ENCODE data around the gene POLR2F. TPM values are rescaled to one million over a fixed set of nuclear protein-coding genes. Genes with fewer than 3 reads are reported as not detected.
A peak's percentile ranks its signal among the peaks of the same experiment; 100 is the strongest.
"Not testable (repeated sequence)": the region's sequence is repeated elsewhere in the genome, so short reads cannot be mapped to it uniquely, and the experiment has no call there.

Gene POLR2F
- total and polyA plus RNA-seq, 11 donors, result 60.7 to 218 (median 78.2) TPM

DNA sequence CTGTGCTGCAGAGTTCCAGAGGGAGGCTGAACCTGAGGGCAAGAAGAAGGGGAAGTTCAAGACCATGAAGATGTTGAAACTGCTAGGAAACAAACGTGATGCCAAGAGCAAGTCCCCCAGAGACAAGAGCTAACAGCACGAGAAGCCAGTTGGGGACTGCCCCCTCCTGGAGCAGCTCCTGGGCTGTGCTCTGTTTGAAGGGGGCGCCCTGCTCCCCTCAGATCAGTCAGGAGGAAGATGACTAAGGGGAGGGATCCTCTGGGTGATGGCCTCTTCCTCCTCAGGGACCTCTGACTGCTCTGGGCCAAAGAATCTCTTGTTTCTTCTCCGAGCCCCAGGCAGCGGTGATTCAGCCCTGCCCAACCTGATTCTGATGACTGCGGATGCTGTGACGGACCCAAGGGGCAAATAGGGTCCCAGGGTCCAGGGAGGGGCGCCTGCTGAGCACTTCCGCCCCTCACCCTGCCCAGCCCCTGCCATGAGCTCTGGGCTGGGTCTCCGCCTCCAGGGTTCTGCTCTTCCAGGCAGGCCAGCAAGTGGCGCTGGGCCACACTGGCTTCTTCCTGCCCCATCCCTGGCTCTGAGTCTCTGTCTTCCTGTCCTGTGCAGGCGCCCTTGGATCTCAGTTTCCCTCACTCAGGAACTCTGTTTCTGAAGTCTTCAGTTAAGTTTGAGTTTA lies 12.7 kb upstream of the POLR2F start:
- Histone ChIP-seq H3K27me3 (no peaks in the 10 kb centered on the region), H3K27ac (peak overlapping the region in 1 of 12 donors; percentile 37), H3K4me3 (no peak overlapping the region), H3K36me3 (peaks cover 0 to 75% (median 54%) of the 10 kb centered on the region in 9 donors), H3K9me3 (no peaks in the 10 kb centered on the region), H3K4me1 (no peaks in the 10 kb centered on the region)
- peak in 1 of 4 donors; percentile 27 for ATAC-seq
- TF ChIP-seq, protein P1, sequence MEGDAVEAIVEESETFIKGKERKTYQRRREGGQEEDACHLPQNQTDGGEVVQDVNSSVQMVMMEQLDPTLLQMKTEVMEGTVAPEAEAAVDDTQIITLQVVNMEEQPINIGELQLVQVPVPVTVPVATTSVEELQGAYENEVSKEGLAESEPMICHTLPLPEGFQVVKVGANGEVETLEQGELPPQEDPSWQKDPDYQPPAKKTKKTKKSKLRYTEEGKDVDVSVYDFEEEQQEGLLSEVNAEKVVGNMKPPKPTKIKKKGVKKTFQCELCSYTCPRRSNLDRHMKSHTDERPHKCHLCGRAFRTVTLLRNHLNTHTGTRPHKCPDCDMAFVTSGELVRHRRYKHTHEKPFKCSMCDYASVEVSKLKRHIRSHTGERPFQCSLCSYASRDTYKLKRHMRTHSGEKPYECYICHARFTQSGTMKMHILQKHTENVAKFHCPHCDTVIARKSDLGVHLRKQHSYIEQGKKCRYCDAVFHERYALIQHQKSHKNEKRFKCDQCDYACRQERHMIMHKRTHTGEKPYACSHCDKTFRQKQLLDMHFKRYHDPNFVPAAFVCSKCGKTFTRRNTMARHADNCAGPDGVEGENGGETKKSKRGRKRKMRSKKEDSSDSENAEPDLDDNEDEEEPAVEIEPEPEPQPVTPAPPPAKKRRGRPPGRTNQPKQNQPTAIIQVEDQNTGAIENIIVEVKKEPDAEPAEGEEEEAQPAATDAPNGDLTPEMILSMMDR (IDR thresholded peaks at IDR 0.05), result no peak
- TF ChIP-seq POLR2A (IDR thresholded peaks at IDR 0.05), result no peak
- intact Hi-C loops (cut with DNase I), result no loop called here
- DNase-seq, result no peak
- 74 to 76% (median 75%) methylated on average over 12 of the region's 12 CpGs for WGBS, 4 donors

DNA sequence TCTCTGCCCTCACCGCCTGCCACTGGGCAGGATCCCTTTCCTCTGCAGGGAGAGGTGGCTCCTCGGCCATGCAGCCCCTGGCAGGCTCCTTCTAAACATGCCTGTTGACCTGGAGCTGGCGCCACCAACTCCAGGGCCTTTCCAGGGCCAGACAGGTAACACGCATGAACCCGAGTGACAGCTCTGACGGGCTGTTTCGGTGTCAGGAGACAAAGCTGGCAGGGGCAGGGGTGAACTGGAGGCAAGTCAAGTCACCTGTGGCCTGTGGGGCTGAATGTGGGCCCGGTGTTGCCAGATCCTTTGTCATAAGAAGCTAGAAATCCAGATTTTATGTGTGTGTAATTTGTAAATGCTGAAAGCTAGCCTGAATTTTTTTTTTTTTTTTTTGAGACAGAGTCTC lies 11.4 kb upstream of the POLR2F start:
- TF ChIP-seq POLR2A (IDR thresholded peaks at IDR 0.05), result no peak
- TF ChIP-seq, protein P1 (IDR thresholded peaks at IDR 0.05), result no peak
- ATAC-seq (no peak), DNase-seq (no peak)
- H3K4me1 ChIP-seq, result no peaks in the 10 kb centered on the region
- intact Hi-C loops (cut with DNase I), result no loop called here
- no peak overlapping the region for H3K4me3 ChIP-seq
- peak overlapping the region in 1 of 12 donors; percentile 5 for H3K27ac ChIP-seq
- H3K36me3 ChIP-seq, result peaks cover 0 to 64% (median 49%) of the 10 kb centered on the region in 9 donors
- 96 to 100% (median 98%) methylated on average over 8 of the region's 8 CpGs for WGBS, 4 donors
- H3K9me3 ChIP-seq, result no peaks in the 10 kb centered on the region
- H3K27me3 ChIP-seq, result no peaks in the 10 kb centered on the region

DNA sequence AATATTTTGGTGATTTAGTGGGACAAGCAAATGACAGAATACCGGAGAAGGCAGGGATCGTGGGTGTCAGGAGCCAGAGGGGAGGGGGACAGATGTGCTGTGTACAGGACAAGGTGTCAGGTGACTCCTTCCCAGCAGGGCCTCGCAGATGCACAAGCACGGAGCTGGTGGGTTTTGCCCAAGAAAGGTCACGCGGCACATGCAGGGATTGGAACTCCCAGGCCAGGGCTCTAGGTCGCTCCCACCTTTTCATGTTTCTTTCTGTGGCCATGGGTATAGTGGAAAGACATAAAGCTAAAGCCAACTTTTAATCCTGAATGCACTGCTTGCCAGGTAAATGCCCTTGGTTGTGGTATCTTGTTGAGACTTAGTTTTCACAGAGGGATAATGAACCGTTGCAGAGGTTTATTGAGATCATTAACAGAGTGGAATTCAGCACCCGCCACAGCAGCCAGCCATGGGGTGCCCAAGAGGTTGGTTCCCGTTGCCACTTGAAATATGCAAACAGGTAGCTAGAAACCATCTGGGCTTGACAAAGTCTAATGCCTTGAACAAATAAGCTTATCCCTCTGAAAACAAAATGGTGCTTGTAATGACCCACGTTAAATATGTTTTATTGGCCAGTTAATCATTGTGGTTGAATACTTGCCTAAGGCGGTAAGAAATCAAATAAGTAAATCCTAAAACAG lies 10.2 kb upstream of the POLR2F start:
- intact Hi-C loops (cut with DNase I), result no loop called here
- 92 to 95% (median 93%) methylated on average over 12 of the region's 12 CpGs for WGBS, 4 donors
- DNase-seq (no peak), ATAC-seq (no peak)
- Histone ChIP-seq H3K27me3 (no peaks in the 10 kb centered on the region), H3K36me3 (peaks cover 0 to 53% (median 39%) of the 10 kb centered on the region in 9 donors), H3K4me3 (no peak overlapping the region), H3K27ac (no peak overlapping the region), H3K4me1 (no peaks in the 10 kb centered on the region), H3K9me3 (no peaks in the 10 kb centered on the region)
- TF ChIP-seq POLR2A (IDR thresholded peaks at IDR 0.05), result no peak
- TF ChIP-seq, protein P1 (IDR thresholded peaks at IDR 0.05), result no peak

DNA sequence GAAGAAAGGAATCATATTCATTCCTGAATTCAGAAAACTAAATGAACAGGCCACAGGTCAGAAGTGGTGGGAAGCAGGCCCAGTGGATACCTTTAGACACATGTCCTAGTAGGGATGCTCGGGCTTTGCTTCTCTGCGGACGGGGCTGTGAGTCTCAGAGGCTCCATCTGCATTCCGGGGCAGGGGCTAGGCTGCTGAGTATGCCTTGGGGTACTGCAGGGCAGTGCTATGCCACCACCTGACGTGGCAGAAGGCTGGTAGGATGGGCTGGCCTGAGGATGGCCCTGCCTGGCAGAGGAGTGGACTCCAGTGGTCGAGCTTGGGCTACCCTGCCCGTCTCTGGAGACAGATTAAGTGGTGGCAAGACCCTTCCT lies 9.7 kb upstream of the POLR2F start:
- ATAC-seq, result no peak
- H3K4me1 ChIP-seq, result no peaks in the 10 kb centered on the region
- H3K27ac ChIP-seq, result no peak overlapping the region
- no peaks in the 10 kb centered on the region for H3K27me3 ChIP-seq
- H3K36me3 ChIP-seq, result peaks cover 0 to 48% (median 36%) of the 10 kb centered on the region in 9 donors
- no peaks in the 10 kb centered on the region for H3K9me3 ChIP-seq
- no peak for TF ChIP-seq POLR2A (IDR thresholded peaks at IDR 0.05)
- TF ChIP-seq, protein P1 (IDR thresholded peaks at IDR 0.05), result no peak
- intact Hi-C loops (cut with DNase I), result no loop called here
- H3K4me3 ChIP-seq, result no peak overlapping the region
- 92 to 97% (median 94%) methylated on average over 7 of the region's 7 CpGs for WGBS, 4 donors
- DNase-seq, result no peak

DNA sequence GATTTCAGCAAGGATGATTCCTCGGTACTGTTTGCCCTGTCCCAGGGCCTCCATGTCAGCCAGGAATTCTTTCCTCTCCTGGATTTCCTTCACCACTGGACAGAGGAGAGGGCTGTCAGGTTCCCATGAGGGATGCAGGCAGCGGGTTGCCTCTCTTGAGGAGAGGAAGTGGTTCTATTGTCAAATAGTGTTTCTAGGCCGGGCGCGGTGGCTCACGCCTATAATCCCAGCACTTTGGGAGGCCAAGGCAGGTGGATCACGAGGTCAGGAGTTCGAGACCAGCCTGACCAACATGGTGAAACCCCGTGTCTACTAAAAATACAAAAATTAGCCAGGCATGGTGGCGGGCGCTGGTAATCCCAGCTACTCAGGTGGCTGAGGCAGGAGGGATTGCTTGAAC lies 9.1 kb upstream of the POLR2F start:
- H3K4me3 ChIP-seq; H3K27ac ChIP-seq; DNase-seq; intact Hi-C loops (cut with DNase I); H3K4me1 ChIP-seq; ATAC-seq; H3K27me3 ChIP-seq; H3K9me3 ChIP-seq: not testable (repeated sequence)
- peaks cover 0 to 42% (median 30%) of the 10 kb centered on the region in 9 donors for H3K36me3 ChIP-seq
- WGBS, 4 donors, result 85 to 94% (median 90%) methylated on average over 11 of the region's 11 CpGs

DNA sequence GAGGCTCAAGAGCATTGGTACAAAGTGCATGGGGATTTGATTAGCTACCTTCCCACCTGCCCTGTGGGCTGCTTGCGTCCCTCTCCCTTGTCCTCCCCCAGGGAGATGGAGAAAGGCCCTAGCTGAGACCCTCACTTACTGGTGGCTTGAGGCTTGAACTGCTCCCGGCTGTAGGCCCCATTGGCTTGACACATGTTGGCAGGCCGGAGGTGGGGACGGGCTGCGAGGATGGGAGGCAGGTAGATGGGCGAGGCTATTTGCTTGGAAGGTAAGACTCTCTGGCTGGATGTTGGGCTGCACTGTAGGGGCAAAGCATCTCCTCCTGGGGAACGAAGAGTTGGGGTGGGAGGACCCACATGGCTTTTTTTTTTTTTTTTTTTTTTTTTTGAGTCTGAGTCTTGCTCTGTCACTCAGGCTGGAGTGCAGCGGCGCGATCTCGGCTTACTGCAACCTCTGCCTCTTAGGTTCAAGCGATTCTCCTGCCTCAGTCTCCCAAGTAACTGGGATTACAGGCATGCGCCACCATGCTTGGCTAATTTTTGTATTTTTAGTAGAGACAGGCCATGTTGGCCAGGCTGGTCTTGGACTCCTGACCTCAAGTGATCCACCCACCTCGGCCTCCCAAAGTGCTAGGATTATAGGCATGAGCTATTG lies 6.2 kb upstream of the POLR2F start:
- ATAC-seq; intact Hi-C loops (cut with DNase I); H3K4me3 ChIP-seq; H3K9me3 ChIP-seq; H3K4me1 ChIP-seq; H3K27ac ChIP-seq; H3K27me3 ChIP-seq; DNase-seq: not testable (repeated sequence)
- WGBS, 4 donors, result 94 to 97% (median 95%) methylated on average over 14 of the region's 14 CpGs
- H3K36me3 ChIP-seq, result peaks cover 0 to 15% (median 3%) of the 10 kb centered on the region in 9 donors
